ENCODE results near the gene MSH3.
"Not testable (repeated sequence)": the region's sequence is repeated elsewhere in the genome, so short reads cannot be mapped to it uniquely, and the experiment has no call there.

MSH3 gene

DNA sequence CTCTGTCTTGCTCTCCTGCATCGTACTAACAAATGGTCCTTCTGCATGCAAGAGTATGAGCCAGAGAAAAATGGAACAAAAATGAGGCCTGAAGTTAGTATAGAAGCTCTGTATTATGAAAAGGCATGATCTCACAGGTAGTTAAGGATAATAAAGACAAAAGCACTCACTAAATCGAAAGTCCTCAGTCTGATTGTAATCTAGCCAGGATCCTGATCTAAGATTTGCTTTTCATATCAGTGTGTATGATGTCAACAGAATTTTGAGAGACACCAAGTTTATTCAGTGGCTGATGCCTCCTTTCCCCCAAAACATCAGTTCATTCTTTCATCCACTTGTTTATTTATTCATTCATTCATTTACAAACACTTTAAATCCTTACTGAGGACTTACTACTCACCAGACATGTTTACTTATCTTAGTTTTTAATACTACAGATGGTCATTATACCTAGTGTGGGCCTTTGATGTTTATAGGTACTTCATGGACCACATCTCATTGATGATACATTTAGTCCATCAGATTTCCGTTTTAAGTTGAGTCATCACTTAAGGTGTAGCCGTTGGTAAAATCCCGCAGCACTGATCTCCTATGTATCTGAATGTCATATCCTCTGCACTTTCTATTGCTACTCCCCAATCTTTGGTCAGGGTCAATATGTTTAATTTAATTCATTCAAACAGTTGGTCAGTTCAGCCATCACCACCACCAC is 105.6 kb downstream of the MSH3 start:
- DNase-seq: no peak

DNA sequence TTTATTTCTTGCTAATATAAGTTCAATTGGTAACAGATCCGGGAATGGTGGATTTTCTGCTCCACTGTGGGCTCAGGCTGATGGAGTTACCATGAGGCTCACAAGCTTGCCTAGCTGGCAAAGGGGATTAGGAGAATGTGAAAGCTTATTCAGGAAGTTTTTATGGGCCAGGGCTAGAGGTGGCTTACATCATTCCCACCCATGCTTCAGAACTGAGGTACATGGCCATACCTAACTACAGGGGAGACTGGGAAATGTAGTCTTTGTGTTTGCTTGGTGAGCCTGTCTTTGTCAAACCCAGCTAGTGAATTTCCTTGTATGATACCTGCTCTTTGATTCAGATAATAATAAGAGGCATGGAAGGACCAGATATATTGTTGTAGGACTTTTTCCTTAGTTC is 106.2 kb downstream of the MSH3 start:
- DNase-seq: no peak

DNA sequence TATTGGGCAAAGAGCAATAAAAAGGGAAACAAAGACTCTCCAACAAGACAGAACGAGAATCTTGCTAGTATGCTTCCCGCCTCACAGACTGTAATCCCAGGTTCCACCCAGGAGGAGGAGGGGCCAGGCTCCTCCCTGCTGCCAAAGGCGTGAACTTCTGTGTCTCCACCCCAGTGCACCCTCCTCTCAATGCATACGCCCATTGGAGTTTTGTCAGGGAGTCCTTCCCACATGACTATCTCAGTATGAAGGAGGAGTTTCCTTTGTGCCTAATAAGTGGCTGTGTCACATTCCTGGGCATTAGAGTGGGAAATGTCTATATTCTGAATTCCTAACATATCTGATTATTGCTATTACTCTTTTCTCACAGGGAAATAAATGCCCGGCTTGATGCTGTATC is 106.7 kb downstream of the MSH3 start:
- no peak for DNase-seq

DNA sequence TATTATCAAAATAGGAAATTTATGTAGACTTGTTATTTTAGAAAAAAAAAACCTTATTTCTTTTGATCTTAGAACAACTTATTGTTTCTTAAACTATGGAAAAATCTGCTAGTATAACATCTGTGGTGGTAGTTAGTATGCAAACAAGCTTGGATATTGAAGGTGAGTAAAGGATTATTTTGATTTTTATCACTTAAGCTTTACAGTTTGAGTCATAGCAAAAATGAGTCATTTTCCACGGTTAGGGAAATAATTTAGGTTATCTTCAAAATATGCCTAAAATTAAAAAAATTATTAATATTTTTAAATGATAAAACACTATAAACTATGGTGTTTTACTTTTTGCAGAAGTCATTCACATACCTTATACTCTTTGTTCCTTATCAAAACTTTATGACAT is 107.5 kb downstream of the MSH3 start:
- DNase-seq: no peak

DNA sequence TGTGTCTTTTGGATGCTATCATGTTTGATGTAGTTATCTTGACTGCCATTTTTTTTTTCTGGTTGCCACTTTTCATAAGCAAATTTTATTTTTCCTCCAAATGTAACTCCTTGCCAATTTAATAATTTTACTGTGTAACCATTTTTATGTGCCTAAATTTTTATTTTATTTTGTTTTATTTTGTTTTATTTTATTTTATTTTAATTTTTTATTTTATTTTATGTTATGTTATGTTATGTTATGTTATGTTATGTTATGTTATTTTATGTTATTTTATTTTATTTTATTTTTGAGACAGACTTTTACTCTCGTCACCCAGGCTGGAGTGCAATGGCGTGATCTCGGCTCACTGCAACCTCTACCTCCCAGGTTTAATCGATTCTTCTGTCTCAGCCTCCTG is 108.1 kb downstream of the MSH3 start:
- no peak for DNase-seq

DNA sequence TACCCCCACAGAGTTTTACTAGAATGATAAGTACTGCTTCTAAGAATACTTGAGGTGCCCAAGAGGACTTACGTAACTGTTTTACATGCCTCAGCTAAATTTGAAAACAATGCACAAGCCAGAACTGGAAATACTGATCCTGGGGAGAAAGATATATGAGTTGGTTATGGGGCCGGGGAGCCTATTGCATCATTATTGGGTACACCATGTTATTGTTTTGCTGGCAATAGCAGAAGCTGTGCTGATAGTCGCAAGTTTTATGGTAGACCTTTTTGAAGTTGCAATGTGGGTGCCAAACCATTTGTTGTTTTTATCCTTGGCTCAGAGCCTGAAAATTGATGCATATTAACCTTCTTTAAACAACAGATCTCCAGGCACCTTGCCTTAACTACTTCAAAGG is 108.8 kb downstream of the MSH3 start:
- no peak for DNase-seq

DNA sequence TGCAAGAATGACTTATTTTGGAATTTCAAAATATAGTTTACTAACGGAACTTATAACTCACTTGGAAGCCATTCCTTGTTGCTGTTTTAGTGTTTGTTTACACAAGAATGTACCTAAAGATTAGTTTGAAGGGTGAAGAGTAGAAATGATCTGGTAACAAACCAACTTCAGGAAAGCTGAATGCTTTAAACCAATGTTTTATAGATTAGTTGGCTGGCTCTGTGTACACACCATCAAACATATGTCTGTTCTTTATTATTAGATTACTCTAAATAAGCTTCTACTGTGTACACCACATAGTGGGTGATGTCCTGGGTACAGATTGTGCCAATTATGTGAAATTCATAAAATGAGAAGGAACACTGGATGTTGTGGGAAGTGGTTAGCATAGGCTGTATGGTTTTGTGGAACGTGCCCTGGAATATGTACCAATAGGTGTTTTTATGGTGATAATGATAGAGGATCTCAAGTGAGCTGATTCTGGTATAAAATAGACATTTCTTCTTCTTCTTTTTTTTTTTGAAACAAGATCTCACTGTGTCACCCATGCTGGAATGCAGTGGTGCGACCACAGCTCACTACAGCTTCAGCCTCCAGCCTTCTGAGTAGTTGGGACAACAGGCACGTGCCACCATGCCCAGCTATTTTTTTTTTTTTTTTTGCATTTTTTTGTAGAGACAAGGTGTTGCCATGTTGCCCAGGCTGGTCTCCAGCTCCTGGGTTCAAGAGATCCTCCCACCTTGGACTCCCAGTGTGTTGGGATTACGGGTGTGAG is 109.6 kb downstream of the MSH3 start:
- no peak for DNase-seq

DNA sequence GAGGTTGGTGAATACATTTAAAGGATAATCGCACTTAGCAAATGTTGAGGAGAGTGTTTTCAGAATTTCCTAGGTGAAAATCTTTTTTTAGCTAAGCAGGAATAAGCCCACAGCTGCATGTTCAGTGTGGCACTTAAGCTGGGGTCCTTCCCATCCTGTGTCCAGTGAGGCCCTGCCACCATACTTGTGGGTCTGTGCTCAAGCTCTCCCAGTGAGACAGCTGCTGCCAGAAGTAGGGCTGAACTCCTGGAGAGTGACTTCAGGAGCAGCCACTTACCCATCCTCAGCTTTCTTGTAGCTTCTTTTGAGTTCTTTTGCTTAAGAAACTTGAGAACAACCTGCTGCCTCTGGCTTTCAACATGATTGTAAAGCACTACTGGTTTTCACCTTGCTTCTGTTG is 110.3 kb downstream of the MSH3 start:
- DNase-seq: no peak

DNA sequence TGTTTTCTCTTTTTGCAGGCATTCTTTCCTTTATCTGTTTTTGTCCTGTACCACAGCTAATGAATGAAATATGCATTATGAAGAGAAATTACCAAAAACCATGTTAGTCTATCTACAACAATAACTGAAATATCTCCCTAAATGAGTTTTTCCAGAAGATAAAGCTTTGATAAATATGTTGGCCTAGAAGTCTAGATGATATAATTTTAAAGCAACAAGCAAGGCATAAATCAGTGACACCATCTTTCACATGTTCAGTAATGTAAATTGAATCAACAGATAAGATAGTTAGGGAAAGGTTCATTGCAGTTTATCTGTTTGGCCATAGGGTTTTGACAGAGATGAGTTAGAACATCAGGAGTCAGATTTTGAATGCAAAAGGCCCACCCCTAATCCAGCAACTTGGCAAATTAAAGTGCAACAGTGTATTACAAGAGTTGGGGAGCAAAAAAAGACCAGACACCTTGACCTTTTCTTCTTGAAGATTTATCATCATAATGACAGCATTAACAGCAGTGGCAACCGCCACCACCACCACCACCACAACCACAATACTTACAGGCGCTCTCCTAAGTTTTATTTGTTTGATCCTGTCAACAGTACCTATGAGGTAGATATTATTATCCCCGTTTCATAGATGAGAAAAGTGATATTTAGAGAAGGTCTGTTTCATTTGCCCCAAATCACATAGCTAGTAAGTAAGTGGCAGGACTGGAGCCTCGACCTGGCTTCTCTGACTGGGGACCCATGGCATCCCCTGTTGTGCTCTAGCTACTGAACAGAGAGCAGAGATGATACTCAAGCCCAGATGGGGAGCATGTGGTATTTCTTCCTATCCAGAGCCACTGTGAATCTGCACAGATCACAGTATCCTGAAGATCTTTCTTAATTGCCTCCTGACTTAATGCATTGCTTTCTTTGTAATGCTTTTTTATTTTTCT is 123.2 kb downstream of the MSH3 start:
- DNase-seq: no peak

DNA sequence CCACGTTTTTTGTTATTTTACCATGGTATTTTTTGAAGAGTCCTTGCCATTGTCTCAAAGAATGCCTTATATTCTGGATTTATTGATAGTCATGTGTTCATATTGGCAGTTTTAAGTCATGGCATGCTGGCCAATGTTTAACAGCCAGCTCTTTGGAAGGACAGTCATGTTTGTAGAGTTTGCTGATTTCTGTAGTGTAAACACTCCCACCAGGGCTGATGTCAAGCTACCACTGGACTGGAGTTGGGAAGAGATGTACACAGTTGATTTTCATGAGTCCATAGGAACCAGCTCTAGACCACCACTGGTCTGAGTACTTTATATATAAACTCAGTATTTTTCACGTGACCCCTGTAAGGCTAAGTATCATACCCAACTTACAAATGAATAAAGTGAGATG is 125.6 kb downstream of the MSH3 start:
- no peak for DNase-seq

DNA sequence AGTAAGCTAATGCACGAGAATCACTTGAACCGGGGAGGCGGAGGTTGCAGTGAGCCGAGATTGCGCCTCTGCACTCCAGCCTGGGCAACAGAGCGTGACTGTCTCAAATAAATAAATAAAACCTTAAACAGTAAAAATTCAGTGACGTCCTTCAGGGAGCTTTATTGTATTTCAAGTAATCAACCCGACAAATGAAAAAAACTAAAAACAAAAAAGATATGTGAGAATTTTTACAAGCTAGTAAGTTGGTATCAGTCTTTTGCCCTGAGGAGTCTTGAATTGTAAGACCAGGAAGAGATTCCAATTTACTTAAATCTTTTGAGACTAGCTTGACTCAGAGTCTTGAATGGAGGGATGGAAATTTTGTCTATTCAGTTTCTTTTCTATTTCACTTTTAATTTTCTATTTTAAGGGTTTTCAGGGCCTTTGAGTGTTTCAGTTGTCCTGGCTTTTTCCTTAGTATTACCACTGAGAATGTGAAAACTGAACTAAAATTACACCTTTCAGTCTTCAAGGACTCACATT is 126.4 kb downstream of the MSH3 start:
- no peak for DNase-seq

DNA sequence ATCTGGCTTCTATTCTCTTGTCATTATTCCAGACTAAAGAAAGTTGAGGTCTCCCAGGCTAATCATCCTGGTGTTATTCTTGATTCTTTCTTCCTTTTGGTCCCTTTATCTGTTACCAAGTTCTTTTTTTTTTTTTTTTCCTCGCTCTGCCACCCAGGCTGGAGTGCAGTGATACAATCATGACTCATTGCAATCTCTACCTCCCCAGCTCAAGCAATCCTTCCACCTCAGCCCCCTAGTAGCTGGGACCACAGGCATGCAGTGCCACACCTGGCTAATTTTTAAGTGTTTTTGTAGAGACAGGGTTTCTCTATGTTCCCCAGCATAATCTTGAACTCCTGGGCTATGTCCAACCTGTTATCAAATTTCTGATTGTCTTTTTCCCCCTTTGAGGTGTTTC is 126.9 kb downstream of the MSH3 start:
- no peak for DNase-seq

DNA sequence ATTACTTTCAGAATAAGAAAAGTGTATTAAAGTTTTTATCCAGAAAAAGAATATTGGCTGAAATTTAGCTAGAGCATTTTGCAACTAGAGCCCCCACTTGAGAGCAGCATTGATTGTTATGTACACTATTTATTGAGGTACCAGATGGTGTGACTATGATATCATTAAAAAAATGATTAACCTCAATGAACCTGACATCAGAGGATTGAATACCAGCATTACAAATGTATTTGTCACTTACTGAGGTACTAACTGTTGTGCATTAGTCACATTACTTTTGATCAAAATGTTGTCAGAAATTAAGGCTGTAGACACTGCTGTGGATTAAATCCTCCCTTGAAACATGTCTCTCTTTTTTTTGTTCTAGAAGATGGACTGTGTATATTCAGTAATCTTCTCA is 128.2 kb downstream of the MSH3 start:
- DNase-seq: no peak

DNA sequence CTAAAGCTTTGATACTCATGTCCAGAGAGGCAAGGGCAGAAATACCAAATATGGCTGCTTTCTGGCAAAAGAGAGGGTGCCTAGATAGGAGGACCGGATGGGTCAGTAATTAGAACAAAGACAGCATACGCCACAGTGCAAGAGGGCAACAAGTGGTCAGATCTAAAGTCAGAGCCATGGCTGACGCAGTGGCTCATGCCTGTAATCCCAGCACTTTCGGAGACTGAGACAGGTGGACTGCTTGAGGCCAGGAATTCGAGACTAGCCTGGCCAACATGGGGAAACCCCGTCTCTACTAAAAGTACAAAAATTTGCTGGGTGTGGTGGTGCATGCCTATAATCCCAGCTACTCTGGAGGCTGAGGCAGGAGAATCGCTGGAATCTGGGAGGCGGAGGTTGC is 129.3 kb downstream of the MSH3 start:
- DNase-seq: not testable (repeated sequence)

DNA sequence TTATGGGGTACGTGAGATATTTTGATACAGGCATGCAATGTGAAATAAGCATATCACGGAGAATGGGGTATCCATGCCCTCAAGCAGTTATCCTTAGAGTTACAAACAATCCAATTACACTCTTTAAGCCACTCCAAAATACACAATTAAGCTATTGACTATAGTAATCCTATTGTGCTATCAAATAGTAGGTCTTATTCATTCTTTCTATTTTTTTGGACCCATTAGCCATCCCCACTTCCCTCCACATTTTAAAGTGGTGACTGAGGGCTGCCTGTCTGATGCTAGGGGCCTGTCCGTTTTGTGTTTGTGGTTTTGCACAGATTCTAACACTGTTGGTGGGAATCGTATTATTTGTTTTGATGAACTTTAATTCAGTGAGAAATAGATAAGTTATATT is 130.0 kb downstream of the MSH3 start:
- no peak for DNase-seq

DNA sequence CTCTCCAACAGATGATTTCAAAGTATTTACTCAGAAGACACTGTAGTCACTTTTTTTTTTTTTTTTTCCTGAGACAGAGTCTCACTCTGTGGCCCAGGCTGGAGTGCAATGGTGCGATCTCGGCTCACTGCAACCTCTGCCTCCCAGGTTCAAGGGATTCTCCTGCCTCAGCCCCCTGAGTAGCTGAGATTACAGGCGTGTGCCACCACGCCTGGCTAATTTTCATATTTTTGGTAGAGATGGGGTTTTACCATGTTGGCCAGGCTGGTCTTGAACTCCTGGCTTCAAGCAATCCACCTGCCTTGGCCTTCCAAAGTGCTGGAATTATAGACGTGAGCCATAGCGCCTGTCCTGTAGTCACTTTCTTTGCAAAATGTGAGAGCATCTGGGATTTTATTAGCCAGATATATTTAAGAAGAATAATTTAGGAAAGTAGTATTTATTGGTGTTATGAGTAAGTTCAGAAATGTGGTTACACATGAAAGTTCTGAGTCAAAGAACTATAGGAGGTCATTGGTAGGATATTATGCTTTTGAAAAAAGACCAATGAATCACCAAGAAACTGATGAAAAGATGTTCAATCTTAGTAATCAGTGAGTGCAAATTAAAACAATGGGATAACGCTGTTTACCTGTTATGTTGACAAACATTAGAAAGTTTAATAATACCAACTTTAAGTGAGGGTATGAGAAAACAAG is 135.0 kb downstream of the MSH3 start:
- DNase-seq: not testable (repeated sequence)

DNA sequence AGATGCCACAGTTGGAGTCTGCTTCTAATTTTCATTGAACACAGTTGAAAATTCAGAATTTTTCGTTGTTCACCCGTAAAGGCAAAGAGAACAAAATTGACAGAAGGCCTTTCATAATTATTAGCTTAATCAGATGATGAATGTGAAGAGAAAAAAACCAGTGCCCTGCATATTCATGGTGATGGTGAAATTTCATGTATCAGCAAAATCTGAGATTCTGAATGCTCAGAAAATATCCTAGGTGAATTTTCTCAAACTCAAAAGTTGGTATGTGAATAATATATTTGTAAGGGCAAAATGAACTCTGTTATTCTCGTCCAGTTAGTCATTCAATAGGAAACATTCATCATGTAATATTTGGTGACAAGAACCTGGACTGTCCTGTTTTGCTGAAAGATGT is 136.2 kb downstream of the MSH3 start:
- DNase-seq: no peak

DNA sequence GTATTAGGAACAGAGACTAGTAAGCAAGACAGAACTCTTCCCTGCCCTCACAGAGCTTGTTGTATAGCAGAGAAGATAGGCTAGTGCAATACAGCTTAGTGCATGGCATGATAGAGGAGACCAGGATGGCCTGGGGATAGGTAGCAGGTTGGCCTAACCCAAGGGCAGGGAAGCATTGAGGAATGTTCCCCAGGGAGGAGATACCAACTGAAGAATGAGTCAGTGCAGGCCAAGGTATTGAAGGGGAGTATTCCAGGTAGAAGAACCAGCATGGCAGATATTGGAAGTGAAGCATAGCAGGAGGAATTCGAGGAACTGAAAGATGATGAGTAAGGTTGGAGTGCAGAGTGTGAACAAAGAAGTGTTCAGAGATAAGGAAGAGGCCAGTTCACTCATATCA is 138.9 kb downstream of the MSH3 start:
- no peak for DNase-seq

DNA sequence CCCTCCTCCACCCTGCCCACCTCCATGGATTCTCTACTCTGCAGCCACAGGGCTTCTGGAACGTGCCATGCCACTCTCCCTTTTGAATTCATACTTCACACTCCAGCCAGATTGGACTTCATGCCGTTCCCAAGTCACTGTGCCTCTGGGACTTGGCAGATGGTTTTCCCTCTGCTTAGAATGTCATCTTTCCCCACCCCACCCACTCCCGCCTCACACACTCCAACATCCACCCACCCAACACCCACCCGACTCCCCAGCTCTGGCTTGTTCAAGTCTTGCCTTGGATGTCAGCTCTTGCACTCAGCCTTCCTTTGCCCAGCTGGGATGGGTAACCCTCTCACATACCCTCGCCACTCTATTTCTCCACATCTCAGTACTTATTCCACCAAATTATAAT is 142.4 kb downstream of the MSH3 start:
- DNase-seq: no peak

DNA sequence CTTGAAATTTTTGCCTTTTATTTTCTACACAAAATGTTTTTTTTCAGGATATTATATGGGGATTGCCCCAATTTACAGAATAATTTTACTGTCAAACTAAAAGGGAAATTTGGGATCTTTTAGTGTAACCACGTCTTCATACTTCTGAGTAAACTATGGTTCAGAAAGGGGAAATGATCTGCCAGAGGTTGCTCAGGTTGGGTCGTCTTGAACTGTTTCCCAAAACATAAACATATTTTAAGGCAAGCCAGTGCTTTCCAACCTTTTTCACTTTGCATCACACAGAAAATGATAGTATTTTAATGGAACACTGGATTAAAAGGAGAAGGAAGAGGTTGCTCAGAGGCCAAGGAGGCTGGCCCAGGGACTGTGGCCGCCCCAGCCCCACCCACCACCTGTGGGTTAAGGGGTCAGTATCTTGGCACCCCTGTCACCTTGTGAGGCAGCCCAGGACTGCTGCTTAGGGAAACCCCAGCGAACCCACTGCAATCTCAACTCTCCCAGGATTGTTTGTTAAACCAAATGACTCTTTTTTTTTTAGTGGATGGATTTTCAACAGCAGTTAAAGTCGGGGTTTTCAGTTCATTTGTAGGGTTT is 143.1 kb downstream of the MSH3 start:
- DNase-seq: no peak

DNA sequence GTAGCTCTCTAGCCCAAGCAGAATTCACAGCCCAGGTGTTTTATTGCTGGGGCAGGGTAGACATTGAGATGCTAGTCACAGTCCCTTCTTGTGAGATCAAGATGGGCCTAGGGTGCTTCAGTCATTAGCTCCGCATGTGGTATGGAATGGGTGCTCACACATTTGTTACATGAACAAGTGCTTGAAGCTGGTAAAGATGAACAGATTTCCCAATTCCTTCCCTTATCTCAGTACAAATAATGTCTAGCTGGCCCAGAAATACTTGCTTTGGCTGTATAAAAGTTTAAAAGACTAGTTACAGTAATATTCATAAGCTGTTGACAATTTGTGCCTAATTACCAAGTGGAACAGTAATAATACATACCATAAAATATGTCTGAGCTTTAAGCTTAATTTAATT is 143.7 kb downstream of the MSH3 start:
- no peak for DNase-seq

DNA sequence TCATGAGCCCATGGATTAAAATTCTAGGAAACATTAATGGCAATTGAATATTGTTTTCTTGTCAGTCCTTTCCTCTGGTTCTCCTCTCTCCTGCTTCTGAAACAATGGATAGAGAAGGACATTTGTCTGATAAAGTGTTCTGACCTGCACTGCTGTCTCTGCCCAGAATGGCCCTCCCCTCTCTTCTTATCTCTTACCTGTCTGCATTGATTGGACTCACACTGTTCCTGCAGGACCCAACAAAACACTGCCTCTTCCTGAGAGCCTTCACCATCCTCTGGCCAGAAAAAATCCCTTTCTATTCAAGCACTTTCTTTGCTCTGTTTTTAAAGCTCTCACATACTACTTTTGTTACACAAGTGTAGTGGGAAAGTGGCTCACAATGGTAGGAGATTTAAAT is 144.2 kb downstream of the MSH3 start:
- no peak for DNase-seq

All from COR-L47 (cell line).